MV-4-11 (cell line): ENCODE data around the gene CNGB1.
"Not testable (repeated sequence)": the region's sequence is repeated elsewhere in the genome, so short reads cannot be mapped to it uniquely, and the experiment has no call there.

Experiments used
- DNase-seq: peaks from one replicate; lab custom pipeline; 2025; lab: John Stamatoyannopoulos, UW

The CNGB1 gene

GRCh38 chr16:57926041-57926440, 44.9 kb downstream of the CNGB1 start:
- no peak for DNase-seq

- DNase-seq, result no peak
These were observed 45.6 kb downstream of the CNGB1 start for GRCh38 chr16:57925310-57925709.

- no peak for DNase-seq
These were observed 46.4 kb downstream of the CNGB1 start for GRCh38 chr16:57924514-57924913.

- no peak for DNase-seq
These were observed 47.1 kb downstream of the CNGB1 start for GRCh38 chr16:57923841-57924240.

- no peak for DNase-seq
These were observed 47.5 kb downstream of the CNGB1 start for GRCh38 chr16:57923418-57923817.

- no peak for DNase-seq
These were observed 50.1 kb downstream of the CNGB1 start for GRCh38 chr16:57920880-57921229.

- DNase-seq, result no peak
These were observed 50.6 kb downstream of the CNGB1 start for GRCh38 chr16:57920215-57920879.

- DNase-seq, result no peak
These were observed 51.9 kb downstream of the CNGB1 start for GRCh38 chr16:57918994-57919393.

- DNase-seq, result no peak
These were observed 52.5 kb downstream of the CNGB1 start for GRCh38 chr16:57918444-57918843.

GRCh38 chr16:57917929-57918328, 53.0 kb downstream of the CNGB1 start:
- DNase-seq, result not testable (repeated sequence)

GRCh38 chr16:57917489-57917888, 53.4 kb downstream of the CNGB1 start:
- not testable (repeated sequence) for DNase-seq

- DNase-seq, result no peak
These were observed 54.0 kb downstream of the CNGB1 start for GRCh38 chr16:57916735-57917438.

GRCh38 chr16:57915811-57916488, 55.0 kb downstream of the CNGB1 start:
- peak; percentile 24 for DNase-seq

- DNase-seq, result no peak
These were observed 55.7 kb downstream of the CNGB1 start for GRCh38 chr16:57915267-57915666.

GRCh38 chr16:57914244-57915173, 56.4 kb downstream of the CNGB1 start:
- DNase-seq, result no peak

GRCh38 chr16:57912529-57913260, 58.2 kb downstream of the CNGB1 start:
- no peak for DNase-seq

- no peak for DNase-seq
These were observed 59.2 kb downstream of the CNGB1 start for GRCh38 chr16:57911743-57912142.

- DNase-seq, result no peak
These were observed 60.2 kb downstream of the CNGB1 start for GRCh38 chr16:57910696-57911095.

GRCh38 chr16:57908409-57908987, 62.4 kb downstream of the CNGB1 start:
- no peak for DNase-seq

GRCh38 chr16:57906382-57907316, 64.3 kb downstream of the CNGB1 start:
- DNase-seq, result no peak
